DMS53 treated with DMSO at 0.1 percent for 48 hours (cell line): ENCODE results near the gene DAG1.

ENCODE experiments used
- DNase-seq: peaks from one replicate; lab custom pipeline; 2025; ENCODE audit not compliant: unreplicated experiment; lab: John Stamatoyannopoulos, UW

DAG1 gene

GRCh38 chr3:49469936-49470713, at the start of gene DAG1:
TSS of gene DAG1 (plus strand) at chr3:49470267. CDS start at chr3:49510535, 40,268 bp downstream.
- peak; percentile 58 for DNase-seq

DNA sequence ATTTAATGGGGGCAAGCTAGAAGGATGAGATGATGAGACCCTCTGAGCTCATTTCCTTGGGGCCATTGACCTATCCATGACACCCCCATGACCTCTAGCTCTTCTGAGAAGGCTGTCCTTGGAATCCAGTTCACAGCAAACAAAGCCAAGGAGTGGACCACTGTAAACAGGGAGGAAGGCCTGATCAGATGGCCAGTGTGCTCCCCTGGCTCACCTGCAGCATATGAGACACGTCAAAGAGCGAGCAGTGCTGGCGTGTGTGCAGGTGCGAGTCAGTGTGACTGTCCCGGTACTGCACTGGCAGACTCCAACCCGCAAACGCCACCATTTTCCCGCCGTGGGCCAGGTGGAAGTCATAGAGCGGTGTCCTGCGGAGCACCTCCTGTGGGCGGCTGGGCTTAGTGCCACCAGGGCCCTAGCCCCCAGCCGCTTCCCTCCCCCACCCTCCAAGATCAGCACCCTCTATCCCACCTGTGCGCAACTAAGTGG, 48.1 kb upstream of the DAG1 start:
- no peak for DNase-seq

DNA sequence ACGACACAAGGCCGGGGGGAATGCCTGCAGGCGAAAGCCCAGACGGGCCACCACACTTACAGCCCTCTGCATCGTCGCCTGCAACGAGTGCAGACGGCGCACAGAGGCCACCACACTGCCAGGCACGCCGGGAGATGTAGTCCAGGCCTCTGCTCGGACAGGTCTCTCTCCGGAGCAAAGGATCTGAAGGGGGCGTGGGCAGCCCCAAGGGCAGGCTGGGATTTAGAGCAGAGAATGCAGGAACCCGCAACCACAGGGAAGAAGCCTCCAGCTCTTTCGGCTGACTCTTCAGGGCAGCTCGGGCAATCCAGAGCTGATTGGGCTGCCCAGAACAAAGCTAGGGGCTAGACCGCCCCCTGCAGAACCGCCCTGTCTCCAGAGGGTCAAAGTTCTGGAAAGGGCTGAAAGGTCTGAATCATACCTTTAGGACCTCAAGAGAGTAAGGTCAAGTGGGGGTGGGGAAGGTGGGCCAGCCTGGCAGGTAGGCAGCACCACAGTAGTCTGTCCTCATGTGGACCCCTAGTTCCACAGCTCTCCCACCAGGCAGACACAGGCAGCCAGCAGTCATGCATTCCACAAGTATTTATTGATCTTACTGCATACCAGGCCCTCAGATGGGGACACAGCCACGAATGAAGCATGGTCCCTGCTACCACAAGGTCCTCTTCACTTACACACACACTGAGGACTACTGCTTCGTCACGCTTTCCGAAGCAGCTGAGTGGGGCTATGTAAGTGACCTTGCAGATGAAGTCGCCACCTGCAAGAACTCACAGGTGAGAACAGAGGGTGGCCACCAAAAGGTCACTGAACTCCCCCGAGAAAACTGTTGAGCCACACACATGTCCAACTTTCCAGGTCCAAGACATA, 47.5 kb upstream of the DAG1 start, which contains the start of gene AMT:
Gene AMT, minus strand, starts transcription at position 95 of the 870 bp plus-strand sequence. Its CDS starts 23 bp downstream, at position 72.
- DNase-seq, result no peak

GRCh38 chr3:49424816-49425215, 45.3 kb upstream of the DAG1 start:
- DNase-seq, result no peak

DNA sequence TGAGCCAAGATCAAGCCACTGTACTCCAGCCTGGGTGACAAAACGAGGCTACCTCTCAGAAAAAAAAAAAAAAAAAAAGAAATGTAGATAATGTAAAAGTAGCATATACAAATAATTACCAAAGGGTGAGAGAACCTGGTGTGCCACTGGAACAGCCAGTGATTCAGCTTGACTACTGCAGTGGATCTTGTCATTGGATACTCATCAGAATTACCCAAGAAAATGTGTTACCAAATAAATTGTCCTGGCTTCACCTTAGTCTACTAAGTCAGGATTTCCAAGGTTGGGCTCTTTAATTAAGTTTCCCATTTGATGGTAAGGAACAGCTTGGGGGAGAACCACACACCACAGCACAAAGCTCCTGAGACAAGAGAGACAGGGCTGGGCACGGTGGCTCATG, 42.5 kb upstream of the DAG1 start:
- no peak for DNase-seq

GRCh38 chr3:49428752-49429080, 41.4 kb upstream of the DAG1 start:
- DNase-seq, result no peak

DNA sequence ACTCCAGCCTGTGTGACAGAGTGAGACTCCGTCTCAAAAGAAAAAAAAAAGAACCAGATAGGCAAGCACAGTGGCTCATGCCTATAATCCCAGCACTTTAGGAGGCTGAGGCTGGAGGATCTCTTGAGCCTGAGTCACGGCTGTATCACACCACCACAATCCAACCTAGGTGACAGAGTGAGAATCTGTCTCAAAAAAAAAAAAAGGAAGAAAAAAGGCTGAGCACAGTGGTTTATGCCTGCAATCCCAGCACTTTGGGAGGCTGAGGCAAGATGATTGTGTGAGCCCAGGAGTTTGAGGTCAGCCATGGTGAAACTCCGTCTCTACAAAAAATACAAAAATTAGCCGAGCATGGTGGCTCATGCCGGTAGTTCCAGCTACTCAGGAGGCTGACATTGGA, 35.3 kb upstream of the DAG1 start:
- no peak for DNase-seq

- DNase-seq, result no peak
Observed at GRCh38 chr3:49445391-49445790, 24.7 kb upstream of the DAG1 start.

- no peak for DNase-seq
Observed at GRCh38 chr3:49453621-49454020, 16.4 kb upstream of the DAG1 start.

- DNase-seq, result peak; percentile 0
Observed at GRCh38 chr3:49454458-49454857, 15.6 kb upstream of the DAG1 start.

- DNase-seq, result no peak
Observed at GRCh38 chr3:49454898-49455681, 15.0 kb upstream of the DAG1 start.

GRCh38 chr3:49456466-49456865, 13.6 kb upstream of the DAG1 start:
- DNase-seq, result no peak

DNA sequence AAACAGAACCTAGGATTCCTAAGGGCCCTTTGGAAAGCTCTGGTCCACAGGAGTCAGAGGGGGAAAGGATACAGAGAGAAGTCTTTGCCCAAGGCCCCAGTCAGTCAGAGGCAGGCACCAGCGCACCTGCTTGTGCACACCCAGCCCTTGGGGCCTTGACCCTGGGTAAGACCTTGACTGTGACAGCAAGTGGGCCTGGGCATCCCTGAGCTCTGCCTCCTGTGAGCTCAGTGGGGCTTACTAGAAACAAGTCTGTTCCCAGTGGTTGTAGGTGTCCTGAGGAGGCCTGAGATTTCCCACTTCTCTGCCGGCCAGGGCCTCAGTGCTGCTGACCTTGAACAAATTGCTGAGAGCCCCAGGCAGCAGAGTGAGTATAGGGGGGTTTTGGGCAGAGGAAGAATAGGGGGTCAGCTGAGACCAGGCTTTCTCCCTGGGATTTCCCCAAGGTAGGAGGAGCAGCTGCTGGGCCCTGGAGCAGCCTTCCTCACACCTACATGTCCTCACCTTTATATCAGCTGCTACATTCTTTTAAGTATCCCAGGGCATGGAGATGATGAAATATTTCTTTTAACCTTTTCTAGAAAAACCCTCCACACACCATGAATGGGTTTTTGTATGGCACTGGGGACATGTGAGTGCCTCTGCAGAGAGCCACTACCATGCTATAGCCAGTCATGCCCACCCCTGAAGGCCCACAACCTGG, 9.7 kb upstream of the DAG1 start:
- DNase-seq, result no peak

DNA sequence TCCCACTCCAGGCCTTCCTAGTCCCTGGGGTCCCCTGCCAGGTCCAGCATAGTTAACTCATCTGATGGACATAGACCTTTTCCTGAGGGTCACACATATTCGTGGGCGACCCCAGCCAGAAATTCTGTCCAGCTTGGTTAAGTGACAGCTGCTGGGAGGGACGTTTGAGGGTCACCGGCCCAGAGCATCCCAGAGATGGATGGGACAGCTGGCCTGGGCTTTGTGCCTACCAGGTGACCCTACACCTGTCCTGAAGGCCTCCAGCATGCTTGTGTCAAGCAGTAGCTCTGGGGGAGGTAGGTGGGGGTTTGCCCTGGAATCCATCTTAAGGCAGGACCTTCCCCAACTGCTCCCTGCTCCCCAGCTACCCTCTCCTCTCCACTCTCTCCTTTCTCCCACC, 9.1 kb upstream of the DAG1 start:
- no peak for DNase-seq

DNA sequence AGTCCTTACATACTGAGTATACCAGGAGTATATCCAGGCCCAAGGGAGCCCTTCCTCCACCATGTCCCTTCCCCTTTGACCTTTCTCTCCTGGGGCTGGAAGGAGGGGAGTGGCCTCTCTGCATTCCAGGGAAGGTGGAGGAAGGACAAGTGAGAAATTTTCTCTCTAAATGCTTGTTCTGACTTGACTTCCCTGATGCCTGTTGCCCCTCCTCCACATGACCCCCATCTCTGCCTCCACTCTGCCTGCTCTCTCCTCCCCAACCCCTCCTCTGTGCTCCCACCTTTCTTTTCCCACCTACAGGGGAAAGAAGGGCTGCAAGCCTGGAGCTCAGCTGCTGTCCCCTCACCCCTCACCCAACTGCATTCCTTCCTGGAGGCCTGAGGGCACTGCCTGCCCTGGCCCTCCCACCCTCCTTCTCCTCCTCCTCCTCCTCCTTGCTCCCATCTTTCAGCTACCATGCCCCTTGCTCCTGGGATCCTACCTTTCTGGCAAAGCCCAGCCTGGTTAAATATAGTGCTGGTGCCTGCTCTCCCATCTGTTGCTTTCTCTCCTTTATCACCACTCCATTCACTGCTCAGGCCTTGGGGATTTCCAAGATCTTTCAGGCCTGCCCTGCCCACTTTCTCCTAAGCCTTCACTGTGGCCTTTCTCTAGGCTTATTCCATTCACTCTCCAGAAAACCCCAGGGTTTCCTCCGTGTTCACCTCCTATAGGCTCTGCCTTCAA, 8.5 kb upstream of the DAG1 start:
- DNase-seq, result no peak

- DNase-seq, result no peak
Observed at GRCh38 chr3:49462222-49462621, 7.8 kb upstream of the DAG1 start.

DNA sequence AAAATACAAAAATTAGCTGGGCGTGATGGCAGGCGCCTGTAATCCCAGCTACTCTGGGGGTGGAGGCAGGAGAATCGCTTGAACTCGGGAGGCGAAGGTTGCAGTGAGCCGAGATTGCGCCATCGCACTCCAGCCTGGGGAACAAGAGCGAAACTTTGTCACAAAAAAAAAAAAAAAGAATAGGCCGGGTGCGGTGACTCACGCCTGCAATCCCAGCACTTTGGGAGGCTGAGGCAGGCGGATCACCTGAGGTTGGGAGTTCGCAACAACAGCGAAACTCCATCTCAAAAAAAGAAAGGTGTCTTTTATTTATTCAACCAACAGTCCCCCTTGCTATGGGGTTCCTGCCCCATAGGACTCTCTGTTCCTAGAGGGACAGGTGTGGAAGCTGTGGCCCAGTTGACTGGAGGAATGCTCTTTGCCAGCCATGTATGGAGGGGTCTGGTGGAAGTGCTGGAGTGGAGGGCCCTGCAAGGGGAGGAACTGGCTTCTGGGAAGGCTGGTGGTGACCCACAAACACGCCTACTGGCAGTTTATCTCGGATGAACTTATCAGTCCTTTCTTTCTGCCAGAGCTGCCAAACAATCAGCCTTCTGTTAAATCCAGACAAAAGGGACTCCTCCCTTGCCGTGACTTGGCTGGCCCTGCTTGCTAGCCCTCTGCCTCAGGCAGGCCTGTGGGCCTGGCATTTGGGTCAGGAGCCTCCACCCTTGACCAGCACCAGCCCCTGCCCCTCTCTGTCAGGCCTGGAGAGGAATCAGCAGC, 4.6 kb upstream of the DAG1 start:
- no peak for DNase-seq

- DNase-seq, result no peak
Observed at GRCh38 chr3:49466085-49466484, 4.0 kb upstream of the DAG1 start.
